Measurements from ENCODE around the gene PRPF31.

DNA sequence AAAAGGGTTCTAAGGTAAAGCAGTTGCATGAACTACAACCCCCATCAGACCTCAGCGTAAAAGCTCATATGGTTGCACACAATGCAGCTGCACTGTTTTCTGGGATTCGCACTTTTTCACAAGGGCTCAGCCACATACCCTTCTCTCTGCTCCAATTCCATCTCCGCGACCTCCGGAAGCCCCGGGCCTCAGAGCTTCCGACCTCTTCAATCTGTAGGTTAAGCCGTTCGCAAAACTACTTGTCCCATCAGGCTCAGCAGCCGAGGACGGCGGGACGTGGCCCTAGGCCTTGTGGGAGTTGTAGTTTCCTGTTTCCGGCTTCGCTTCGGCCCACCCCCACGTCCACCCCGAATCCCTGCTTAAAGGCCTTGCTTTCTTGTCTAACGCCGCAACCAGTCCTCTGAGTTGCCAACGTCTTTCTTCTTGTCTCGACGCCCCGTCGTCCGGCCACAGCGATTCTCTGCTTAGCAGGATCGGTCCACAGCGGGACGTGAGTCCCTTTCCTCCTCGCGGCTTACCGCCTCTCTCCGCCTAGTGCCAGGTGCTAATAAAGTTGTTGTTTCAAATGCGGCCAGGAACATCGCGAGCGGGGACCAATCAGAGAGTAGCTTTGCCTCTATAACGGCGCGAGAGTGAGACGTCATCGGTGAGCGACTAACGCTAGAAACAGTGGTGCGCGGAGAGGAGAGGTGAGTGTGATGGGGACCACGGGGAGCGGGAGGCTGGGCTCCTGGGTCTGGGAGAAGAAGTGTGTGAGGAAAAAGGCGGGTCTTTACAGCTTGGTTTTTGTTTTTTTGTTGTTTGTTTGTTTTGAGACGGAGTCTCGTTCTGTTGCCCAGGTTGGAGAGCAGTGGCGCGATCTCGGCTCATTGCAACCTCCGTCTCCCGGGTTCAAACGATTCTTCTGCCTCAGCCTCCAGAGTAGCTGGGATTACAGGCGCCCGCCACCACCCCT lies at the start of gene PRPF31, which contains the start of gene TFPT:
- TF ChIP-seq, protein P1, sequence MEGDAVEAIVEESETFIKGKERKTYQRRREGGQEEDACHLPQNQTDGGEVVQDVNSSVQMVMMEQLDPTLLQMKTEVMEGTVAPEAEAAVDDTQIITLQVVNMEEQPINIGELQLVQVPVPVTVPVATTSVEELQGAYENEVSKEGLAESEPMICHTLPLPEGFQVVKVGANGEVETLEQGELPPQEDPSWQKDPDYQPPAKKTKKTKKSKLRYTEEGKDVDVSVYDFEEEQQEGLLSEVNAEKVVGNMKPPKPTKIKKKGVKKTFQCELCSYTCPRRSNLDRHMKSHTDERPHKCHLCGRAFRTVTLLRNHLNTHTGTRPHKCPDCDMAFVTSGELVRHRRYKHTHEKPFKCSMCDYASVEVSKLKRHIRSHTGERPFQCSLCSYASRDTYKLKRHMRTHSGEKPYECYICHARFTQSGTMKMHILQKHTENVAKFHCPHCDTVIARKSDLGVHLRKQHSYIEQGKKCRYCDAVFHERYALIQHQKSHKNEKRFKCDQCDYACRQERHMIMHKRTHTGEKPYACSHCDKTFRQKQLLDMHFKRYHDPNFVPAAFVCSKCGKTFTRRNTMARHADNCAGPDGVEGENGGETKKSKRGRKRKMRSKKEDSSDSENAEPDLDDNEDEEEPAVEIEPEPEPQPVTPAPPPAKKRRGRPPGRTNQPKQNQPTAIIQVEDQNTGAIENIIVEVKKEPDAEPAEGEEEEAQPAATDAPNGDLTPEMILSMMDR (IDR thresholded peaks at IDR 0.05): peak in 1 of 4 experiments; percentile 15
- peak; percentile 50 to 55 for TF ChIP-seq POLR2A (IDR thresholded peaks at IDR 0.05)
- TF ChIP-seq EP300 (IDR thresholded peaks at IDR 0.05): no peak
- peak; percentile 94 for TF ChIP-seq POLR2AphosphoS5 (IDR thresholded peaks at IDR 0.05)
